Measurements from ENCODE around the gene CYP4V2. TPM values are rescaled to one million over a fixed set of nuclear protein-coding genes. Genes with fewer than 3 reads are reported as not detected.

Gene CYP4V2
- polyA plus RNA-seq (2011; rRNA removed) (4.2 and 6.3 TPM in 2 replicates), polyA minus RNA-seq (2011; rRNA and poly(A)+ RNA removed) (1.8 and 3.5 TPM in 2 replicates)

- Histone ChIP-seq H3K27me3 (ENCODE audit: control insufficient read depth, insufficient read depth, low read length) (no peaks in the 10 kb centered on the region), H3K36me3 (ENCODE audit: control insufficient read depth, insufficient read depth, low read length) (0 out of 2 replicates have a peak, but pooled peaks cover 3% of the 10 kb centered on the region), H3K4me3 (ENCODE audit: low read depth, low read length) (peak within 1 kb of the TSS; percentile 90)
- no peak for DNase-seq (ENCODE audit: low read depth)
- CTCF ChIA-PET = no interaction called here
- POLR2A ChIA-PET = no interaction called here
- no peak for TF ChIP-seq CTCF (IDR thresholded peaks at IDR 0.05; ENCODE audit: insufficient read depth, low read depth, low read length)
Measured at GRCh38 chr4:186191200-186192065, at the start of gene CYP4V2. Gene CYP4V2 (plus strand): TSS chr4:186191567. CDS start chr4:186191824, 257 bp downstream.

GRCh38 chr4:186144198-186144945, 47.0 kb upstream of the CYP4V2 start:
- ChIA-PET POLR2A (no interaction called here), CTCF (no interaction called here)
- no peaks in the 10 kb centered on the region for H3K36me3 ChIP-seq (ENCODE audit: control insufficient read depth, insufficient read depth, low read length)
- no peak for TF ChIP-seq CTCF (IDR thresholded peaks at IDR 0.05; ENCODE audit: insufficient read depth, low read depth, low read length)
- H3K4me3 ChIP-seq (ENCODE audit: low read depth, low read length) = peak overlapping the region; percentile 41
- peaks cover 6% of the 10 kb centered on the region for H3K27me3 ChIP-seq (ENCODE audit: control insufficient read depth, insufficient read depth, low read length)
- DNase-seq (ENCODE audit: low read depth) = no peak

GRCh38 chr4:186144946-186145569, 46.3 kb upstream of the CYP4V2 start:
- TF ChIP-seq CTCF (IDR thresholded peaks at IDR 0.05; ENCODE audit: insufficient read depth, low read depth, low read length) = no peak
- ChIA-PET CTCF (no interaction called here), POLR2A (no interaction called here)
- peaks cover 6% of the 10 kb centered on the region for H3K27me3 ChIP-seq (ENCODE audit: control insufficient read depth, insufficient read depth, low read length)
- no peaks in the 10 kb centered on the region for H3K36me3 ChIP-seq (ENCODE audit: control insufficient read depth, insufficient read depth, low read length)
- no peak for DNase-seq (ENCODE audit: low read depth)
- peak overlapping the region; percentile 45 for H3K4me3 ChIP-seq (ENCODE audit: low read depth, low read length)

GRCh38 chr4:186146458-186146857, 44.9 kb upstream of the CYP4V2 start:
- H3K36me3 ChIP-seq (ENCODE audit: control insufficient read depth, insufficient read depth, low read length) = no peaks in the 10 kb centered on the region
- no peak for TF ChIP-seq CTCF (IDR thresholded peaks at IDR 0.05; ENCODE audit: insufficient read depth, low read depth, low read length)
- peaks cover 6% of the 10 kb centered on the region for H3K27me3 ChIP-seq (ENCODE audit: control insufficient read depth, insufficient read depth, low read length)
- no peak for DNase-seq (ENCODE audit: low read depth)
- H3K4me3 ChIP-seq (ENCODE audit: low read depth, low read length) = no peak overlapping the region
- POLR2A ChIA-PET = no interaction called here
- CTCF ChIA-PET = no interaction called here

Data from BJ (cell line).